Measurements from ENCODE around the gene L3MBTL4. TPM values are rescaled to one million over a fixed set of nuclear protein-coding genes. Genes with fewer than 3 reads are reported as not detected.

Gene L3MBTL4
- total and polyA plus RNA-seq, 9 of the 15 experiments (the other 6 are each of a cell fraction or from before 2014, with no cell fraction given): not detected

DNA sequence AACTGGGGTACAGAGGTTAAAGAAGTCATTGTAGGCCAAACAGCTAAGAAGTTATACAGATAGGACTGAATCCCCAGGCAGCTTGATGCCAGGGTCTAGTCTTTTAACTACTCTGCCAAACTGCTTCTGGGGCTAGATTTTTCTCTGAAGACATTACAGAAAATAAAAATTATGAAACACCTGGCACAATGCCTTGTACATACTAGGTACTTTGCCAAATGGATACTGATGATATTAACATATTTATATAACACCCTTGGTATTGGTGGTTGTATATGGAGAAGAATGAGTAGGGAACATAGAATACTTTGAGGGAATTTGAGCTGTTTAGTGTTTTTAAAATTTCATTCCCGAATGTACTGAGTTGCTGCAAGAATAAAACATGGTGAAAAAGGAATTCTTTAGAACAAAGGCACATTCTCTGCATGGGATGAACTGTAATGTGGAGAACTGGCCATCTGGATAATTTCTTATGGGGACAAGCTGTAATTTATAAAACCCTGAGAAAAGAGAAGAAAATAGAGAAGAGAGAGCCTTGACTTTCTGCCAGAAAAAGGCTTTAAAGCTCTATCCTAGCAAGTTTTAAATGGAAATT, 308.5 kb downstream of the L3MBTL4 start:
- ChIA-PET POLR2A (no interaction called here), CTCF (ENCODE audit: low intra/inter-chr PET ratio) (no interaction called here)
- no peak overlapping the region for H3K9ac ChIP-seq (ENCODE audit: insufficient read depth in 1 of 2, low read depth in 2 of 2, low read length in 2 of 2)
- no peaks in the 10 kb centered on the region for H3K36me3 ChIP-seq (ENCODE audit: control insufficient read depth, insufficient read depth, low read length)
- H3K9me1 ChIP-seq (ENCODE audit: control insufficient read depth, insufficient read depth, low read length): no peaks in the 10 kb centered on the region
- DNase-seq (ENCODE audit: extremely low read depth in 1 of 4, low spot score in 3 of 4): no peak
- 0% methylated on average over 1 of the region's 1 CpG for WGBS (ENCODE audit: insufficient coverage, low coverage, missing lambda C conversion rate)
- H2AFZ ChIP-seq (ENCODE audit: low read depth, low read length): no peak overlapping the region
- FAIRE-seq: no peak
- H3K27me3 ChIP-seq (ENCODE audit: control insufficient read depth in 2 of 2, insufficient read depth in 2 of 2, low read length in 2 of 2): no peaks in the 10 kb centered on the region
- ATAC-seq: no peak
- H3K4me2 ChIP-seq (ENCODE audit: insufficient read depth, low read length): no peak overlapping the region
- intact Hi-C loops (cut with micrococcal nuclease): loop anchor here (10.0 kb wide), 1 partner anchor 61 kb away; no protein-coding TSS in a partner anchor
- H4K20me1 ChIP-seq (replicated peaks; ENCODE audit: control insufficient read depth, insufficient read depth, low read length): no peaks in the 10 kb centered on the region
- H3K4me1 ChIP-seq (replicated peaks in 1 of 2; ENCODE audit: control insufficient read depth in 2 of 2, insufficient read depth in 2 of 2, low read length in 2 of 2): no peaks in the 10 kb centered on the region
- BruUV-seq (replicated peaks): no TSS peak
- no peak overlapping the region for H3K27ac ChIP-seq (ENCODE audit: extremely low read depth, low read depth, low read length)
- H3K4me3 ChIP-seq: no peak overlapping the region
- H3K79me2 ChIP-seq (ENCODE audit: control insufficient read depth, insufficient read depth, low read length): no peaks in the 10 kb centered on the region
- peaks cover 2% of the 10 kb centered on the region; the same call in 1 of the 2 replicates for H3K9me3 ChIP-seq (replicated peaks; ENCODE audit: control insufficient read depth, insufficient read depth, low read depth, low read length)
- in situ Hi-C loops (cut with MboI): no loop called here
- no peak for TF ChIP-seq ZNF41 (CRISPR knock-in tag; conservative IDR thresholded peaks at IDR 0.05)
- no peak for TF ChIP-seq ETV1 (tag; conservative IDR thresholded peaks at IDR 0.05; ENCODE audit: low read depth)
- no peak for TF ChIP-seq ZBTB8A (IDR thresholded peaks at IDR 0.05; ENCODE audit: partially characterized antibody)
- TF ChIP-seq ZNF79 (CRISPR knock-in tag; IDR thresholded peaks at IDR 0.05; ENCODE audit: low read depth): no peak
- TF ChIP-seq, protein P1, sequence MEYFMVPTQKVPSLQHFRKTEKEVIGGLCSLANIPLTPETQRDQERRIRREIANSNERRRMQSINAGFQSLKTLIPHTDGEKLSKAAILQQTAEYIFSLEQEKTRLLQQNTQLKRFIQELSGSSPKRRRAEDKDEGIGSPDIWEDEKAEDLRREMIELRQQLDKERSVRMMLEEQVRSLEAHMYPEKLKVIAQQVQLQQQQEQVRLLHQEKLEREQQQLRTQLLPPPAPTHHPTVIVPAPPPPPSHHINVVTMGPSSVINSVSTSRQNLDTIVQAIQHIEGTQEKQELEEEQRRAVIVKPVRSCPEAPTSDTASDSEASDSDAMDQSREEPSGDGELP (CRISPR knock-in tag; IDR thresholded peaks at IDR 0.05; ENCODE audit: borderline replicate concordance): no peak
- TF ChIP-seq, protein P2, sequence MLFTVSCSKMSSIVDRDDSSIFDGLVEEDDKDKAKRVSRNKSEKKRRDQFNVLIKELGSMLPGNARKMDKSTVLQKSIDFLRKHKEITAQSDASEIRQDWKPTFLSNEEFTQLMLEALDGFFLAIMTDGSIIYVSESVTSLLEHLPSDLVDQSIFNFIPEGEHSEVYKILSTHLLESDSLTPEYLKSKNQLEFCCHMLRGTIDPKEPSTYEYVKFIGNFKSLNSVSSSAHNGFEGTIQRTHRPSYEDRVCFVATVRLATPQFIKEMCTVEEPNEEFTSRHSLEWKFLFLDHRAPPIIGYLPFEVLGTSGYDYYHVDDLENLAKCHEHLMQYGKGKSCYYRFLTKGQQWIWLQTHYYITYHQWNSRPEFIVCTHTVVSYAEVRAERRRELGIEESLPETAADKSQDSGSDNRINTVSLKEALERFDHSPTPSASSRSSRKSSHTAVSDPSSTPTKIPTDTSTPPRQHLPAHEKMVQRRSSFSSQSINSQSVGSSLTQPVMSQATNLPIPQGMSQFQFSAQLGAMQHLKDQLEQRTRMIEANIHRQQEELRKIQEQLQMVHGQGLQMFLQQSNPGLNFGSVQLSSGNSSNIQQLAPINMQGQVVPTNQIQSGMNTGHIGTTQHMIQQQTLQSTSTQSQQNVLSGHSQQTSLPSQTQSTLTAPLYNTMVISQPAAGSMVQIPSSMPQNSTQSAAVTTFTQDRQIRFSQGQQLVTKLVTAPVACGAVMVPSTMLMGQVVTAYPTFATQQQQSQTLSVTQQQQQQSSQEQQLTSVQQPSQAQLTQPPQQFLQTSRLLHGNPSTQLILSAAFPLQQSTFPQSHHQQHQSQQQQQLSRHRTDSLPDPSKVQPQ (CRISPR knock-in tag; IDR thresholded peaks at IDR 0.05; ENCODE audit: borderline replicate concordance): no peak
- TF ChIP-seq, protein P3, sequence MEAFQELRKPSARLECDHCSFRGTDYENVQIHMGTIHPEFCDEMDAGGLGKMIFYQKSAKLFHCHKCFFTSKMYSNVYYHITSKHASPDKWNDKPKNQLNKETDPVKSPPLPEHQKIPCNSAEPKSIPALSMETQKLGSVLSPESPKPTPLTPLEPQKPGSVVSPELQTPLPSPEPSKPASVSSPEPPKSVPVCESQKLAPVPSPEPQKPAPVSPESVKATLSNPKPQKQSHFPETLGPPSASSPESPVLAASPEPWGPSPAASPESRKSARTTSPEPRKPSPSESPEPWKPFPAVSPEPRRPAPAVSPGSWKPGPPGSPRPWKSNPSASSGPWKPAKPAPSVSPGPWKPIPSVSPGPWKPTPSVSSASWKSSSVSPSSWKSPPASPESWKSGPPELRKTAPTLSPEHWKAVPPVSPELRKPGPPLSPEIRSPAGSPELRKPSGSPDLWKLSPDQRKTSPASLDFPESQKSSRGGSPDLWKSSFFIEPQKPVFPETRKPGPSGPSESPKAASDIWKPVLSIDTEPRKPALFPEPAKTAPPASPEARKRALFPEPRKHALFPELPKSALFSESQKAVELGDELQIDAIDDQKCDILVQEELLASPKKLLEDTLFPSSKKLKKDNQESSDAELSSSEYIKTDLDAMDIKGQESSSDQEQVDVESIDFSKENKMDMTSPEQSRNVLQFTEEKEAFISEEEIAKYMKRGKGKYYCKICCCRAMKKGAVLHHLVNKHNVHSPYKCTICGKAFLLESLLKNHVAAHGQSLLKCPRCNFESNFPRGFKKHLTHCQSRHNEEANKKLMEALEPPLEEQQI (IDR thresholded peaks at IDR 0.05): no peak
- TF ChIP-seq, protein P4, sequence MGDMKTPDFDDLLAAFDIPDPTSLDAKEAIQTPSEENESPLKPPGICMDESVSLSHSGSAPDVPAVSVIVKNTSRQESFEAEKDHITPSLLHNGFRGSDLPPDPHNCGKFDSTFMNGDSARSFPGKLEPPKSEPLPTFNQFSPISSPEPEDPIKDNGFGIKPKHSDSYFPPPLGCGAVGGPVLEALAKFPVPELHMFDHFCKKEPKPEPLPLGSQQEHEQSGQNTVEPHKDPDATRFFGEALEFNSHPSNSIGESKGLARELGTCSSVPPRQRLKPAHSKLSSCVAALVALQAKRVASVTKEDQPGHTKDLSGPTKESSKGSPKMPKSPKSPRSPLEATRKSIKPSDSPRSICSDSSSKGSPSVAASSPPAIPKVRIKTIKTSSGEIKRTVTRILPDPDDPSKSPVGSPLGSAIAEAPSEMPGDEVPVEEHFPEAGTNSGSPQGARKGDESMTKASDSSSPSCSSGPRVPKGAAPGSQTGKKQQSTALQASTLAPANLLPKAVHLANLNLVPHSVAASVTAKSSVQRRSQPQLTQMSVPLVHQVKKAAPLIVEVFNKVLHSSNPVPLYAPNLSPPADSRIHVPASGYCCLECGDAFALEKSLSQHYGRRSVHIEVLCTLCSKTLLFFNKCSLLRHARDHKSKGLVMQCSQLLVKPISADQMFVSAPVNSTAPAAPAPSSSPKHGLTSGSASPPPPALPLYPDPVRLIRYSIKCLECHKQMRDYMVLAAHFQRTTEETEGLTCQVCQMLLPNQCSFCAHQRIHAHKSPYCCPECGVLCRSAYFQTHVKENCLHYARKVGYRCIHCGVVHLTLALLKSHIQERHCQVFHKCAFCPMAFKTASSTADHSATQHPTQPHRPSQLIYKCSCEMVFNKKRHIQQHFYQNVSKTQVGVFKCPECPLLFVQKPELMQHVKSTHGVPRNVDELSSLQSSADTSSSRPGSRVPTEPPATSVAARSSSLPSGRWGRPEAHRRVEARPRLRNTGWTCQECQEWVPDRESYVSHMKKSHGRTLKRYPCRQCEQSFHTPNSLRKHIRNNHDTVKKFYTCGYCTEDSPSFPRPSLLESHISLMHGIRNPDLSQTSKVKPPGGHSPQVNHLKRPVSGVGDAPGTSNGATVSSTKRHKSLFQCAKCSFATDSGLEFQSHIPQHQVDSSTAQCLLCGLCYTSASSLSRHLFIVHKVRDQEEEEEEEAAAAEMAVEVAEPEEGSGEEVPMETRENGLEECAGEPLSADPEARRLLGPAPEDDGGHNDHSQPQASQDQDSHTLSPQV (IDR thresholded peaks at IDR 0.05): no peak
- TF ChIP-seq ILK (tag; IDR thresholded peaks at IDR 0.05; ENCODE audit: borderline replicate concordance, low read depth): no peak
- TF ChIP-seq KLF13 (tag; IDR thresholded peaks at IDR 0.05; ENCODE audit: borderline replicate concordance, low read depth): no peak
- no peak for TF ChIP-seq MEIS2 (IDR thresholded peaks at IDR 0.05; ENCODE audit: partially characterized antibody)

All from K562 (cell line).